Astrocyte of the cerebellum (primary cell): Measurements from ENCODE around the gene KCNA2.

ENCODE experiments used
- DNase-seq: peaks from one replicate; pipeline ENCODE4 v3.0.0-alpha.2; 2011; ENCODE audit warnings: low read depth
- H3K4me3 ChIP-seq: 2 replicates; pipeline ENCODE4 v1.5.1; 2011; ENCODE audit warnings: mild to moderate bottlenecking, low read depth, low read length, moderate library complexity
- CTCF ChIP-seq: IDR thresholded peaks from 2 replicates; pipeline ENCODE4 v1.5.1; 2012; ENCODE audit warnings: low read length, low read depth, moderate library complexity, mild to moderate bottlenecking; ENCODE audit errors: missing control alignments
- in situ Hi-C: cut with HindIII; loops from 2 replicates; pipeline ENCODE4 v1.10.0; 2017; ENCODE audit warnings: low sequenced_read_pairs

Gene KCNA2

DNA sequence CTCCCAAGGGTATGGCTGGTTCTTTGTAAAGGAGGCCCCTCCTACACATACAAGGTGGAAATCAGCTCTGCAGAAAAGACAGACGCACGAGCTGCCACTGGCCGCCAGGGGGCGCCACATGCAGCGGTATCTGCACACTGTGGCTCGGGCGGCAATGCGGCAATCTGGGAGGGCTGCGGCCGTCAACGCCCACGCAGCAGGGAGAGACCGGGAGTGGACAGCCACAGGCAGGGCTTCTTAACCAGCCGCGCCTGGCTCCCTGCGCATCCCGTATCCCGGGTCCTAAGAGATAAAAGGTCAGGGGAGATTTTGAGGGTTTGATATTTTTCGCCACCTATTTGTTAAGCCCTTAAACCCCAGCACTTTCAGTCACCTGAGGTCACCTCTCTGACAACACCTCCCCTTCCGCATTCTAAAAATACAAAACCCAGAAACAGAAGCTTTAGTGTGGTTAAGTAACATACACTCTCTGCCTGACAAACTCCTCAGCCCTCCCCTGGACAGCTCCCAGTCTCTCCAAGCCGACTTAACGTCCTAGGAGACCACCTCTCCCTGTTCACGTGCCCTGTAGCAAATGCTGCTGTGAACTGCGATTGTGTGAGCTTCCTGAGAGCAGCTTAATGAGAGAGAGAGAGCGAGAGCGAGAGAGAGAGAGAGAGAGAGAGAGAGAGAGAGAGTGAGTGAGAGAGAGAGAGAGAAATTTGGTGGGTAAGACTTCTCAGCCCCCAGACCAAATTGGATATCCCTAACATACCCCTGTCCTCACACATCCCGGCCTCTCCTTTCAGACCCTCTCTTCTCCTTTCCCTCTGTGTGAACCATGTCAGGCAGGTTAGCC lies 13.5 kb upstream of the KCNA2 start:
- TF ChIP-seq CTCF, result peak; percentile 79
- DNase-seq, result no peak
- in situ Hi-C loops, result no loop called here
- no peak overlapping the region for H3K4me3 ChIP-seq

- TF ChIP-seq CTCF, result no peak
- in situ Hi-C loops, result no loop called here
These were observed 12.5 kb upstream of the KCNA2 start for GRCh38 chr1:110618668-110619067.

GRCh38 chr1:110617589-110617988 lies 11.4 kb upstream of the KCNA2 start:
- in situ Hi-C loops, result no loop called here
- no peak for TF ChIP-seq CTCF
- no peak overlapping the region for H3K4me3 ChIP-seq
- DNase-seq, result no peak

More at GRCh38 chr1:110618668-110619067, 12.5 kb upstream of the KCNA2 start:
- no peak overlapping the region for H3K4me3 ChIP-seq
- DNase-seq, result no peak

GRCh38 chr1:110617116-110617515 lies 11.0 kb upstream of the KCNA2 start:
- no peak overlapping the region for H3K4me3 ChIP-seq
- no peak for TF ChIP-seq CTCF
- in situ Hi-C loops, result no loop called here
- DNase-seq, result no peak

DNA sequence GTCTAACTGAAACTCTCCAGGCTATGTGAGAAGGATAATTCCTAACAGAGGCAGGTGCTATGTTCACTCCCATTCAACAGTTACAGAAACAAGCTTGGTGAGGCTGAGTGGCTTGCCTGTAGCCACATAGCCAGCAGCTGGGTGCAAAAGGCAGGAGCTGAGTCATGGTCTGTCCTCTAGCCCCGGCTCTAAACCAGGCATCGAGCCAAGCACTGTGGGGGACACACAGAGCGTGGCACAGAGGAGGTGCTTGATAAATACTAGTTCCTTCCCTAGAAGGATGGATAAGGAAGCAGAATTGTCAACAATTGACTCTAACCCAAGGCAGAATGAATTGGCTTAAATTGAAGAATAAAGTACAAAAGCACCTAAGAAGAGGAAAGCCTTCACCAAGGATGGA lies 10.4 kb upstream of the KCNA2 start:
- in situ Hi-C loops, result no loop called here
- TF ChIP-seq CTCF, result no peak
- H3K4me3 ChIP-seq, result no peak overlapping the region
- DNase-seq, result no peak

DNA sequence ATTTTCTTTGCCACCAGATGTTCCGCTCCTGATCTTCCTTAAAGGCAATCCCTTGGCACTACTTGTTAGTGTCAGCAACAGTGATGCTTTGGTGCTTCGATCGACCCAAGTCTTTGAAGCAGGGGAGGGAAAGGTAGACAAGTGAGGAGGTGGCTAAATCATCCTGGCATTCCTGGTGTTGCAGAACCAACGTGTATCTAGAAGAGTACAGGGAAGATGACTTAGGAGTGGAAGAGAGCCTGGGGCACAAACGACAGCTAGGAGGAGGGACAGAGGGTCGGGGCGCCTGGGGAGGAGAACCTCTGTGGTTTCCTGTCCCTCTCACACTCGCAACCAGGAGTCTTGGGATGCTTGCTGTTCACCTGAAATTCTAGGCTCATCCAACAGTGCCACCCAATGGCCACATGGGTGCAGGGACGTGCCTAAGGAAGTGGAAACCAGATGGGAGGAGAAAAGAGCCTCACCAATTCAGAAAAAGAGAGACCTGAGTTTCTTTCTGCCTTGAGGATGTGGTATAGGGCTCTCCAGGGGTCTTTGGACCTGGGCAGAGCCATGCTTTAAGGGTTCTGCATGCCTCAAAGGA lies 9.5 kb upstream of the KCNA2 start:
- in situ Hi-C loops, result no loop called here
- TF ChIP-seq CTCF, result peak; percentile 82
- no peak overlapping the region for H3K4me3 ChIP-seq
- DNase-seq, result no peak
